Activated CD4-positive, alpha-beta memory T cell treated with anti-CD3 and anti-CD28 coated beads, Interleukin-2, amount 10 ng/mL, durations not matched to agents 7 days and 5 days (primary cell): ENCODE results near the gene HINT2. TPM values are rescaled to one million over a fixed set of nuclear protein-coding genes. Genes with fewer than 3 reads are reported as not detected.

ENCODE experiments used
- CTCF ChIA-PET: fragments of 350-600 bp; sonication (Branson Sonifier 250); formaldehyde crosslinking; loops from one replicate; lab custom pipeline; 2021; ENCODE audit warnings: antibody characterized with exemption, inconsistent platforms; lab: Charles Lee
- POLR2A ChIA-PET: fragments of 350-600 bp; sonication (Branson Sonifier 250); formaldehyde crosslinking; loops from one replicate; lab custom pipeline; 2021; ENCODE audit warnings: antibody characterized with exemption; lab: Charles Lee
- DNase-seq: peaks from one replicate; pipeline ENCODE4 v3.0.0-alpha.2; 2020
- H3K27ac Mint-ChIP-seq: one replicate; pipeline ENCODE4 v1.8.0; 2021; ENCODE audit warnings: mild to moderate bottlenecking, mixed read lengths
- H3K27me3 Mint-ChIP-seq: one replicate; pipeline ENCODE4 v1.8.0; 2021; ENCODE audit warnings: mixed read lengths
- H3K36me3 Mint-ChIP-seq: one replicate; pipeline ENCODE4 v1.8.0; 2021; ENCODE audit warnings: low read depth, mixed read lengths
- H3K4me1 Mint-ChIP-seq: one replicate; pipeline ENCODE4 v1.8.0; 2021; ENCODE audit warnings: mixed read lengths
- H3K4me3 Mint-ChIP-seq: one replicate; pipeline ENCODE4 v1.8.0; 2021; ENCODE audit warnings: mild to moderate bottlenecking, mixed read lengths
- H3K9me3 Mint-ChIP-seq: one replicate; pipeline ENCODE4 v1.8.0; 2021; ENCODE audit warnings: mixed read lengths
- total RNA-seq, 2 experiments: library from RNA; stranded (reverse); gene quantifications; one replicate each; pipeline ENCODE4 v1.2.3, GENCODE V29; 2021

Gene HINT2
- total RNA-seq, 2 experiments from 2014 or later = 77.8 to 79.2 TPM

GRCh38 chr9:35798658-35799374 lies 16.0 kb downstream of the HINT2 start:
- Mint-ChIP-seq H3K27me3 (no peaks in the 10 kb centered on the region), H3K9me3 (no peaks in the 10 kb centered on the region), H3K4me1 (peaks cover 32% of the 10 kb centered on the region), H3K36me3 (peaks cover 15% of the 10 kb centered on the region), H3K27ac (peak overlapping the region; percentile 14), H3K4me3 (no peak overlapping the region)
- POLR2A ChIA-PET = interaction anchor here (1.0 to 1.2 kb wide), 2 partner anchors 13 to 16 kb away, joined by 4 read pairs; partner anchors contain the start of genes HINT2 and SPAG8
- CTCF ChIA-PET = interaction anchor here (1.3 to 1.4 kb wide), 2 partner anchors 13 to 27 kb away, joined by 4 to 5 read pairs; partner anchors contain the start of gene SPAG8
- DNase-seq = peak; percentile 36

DNA sequence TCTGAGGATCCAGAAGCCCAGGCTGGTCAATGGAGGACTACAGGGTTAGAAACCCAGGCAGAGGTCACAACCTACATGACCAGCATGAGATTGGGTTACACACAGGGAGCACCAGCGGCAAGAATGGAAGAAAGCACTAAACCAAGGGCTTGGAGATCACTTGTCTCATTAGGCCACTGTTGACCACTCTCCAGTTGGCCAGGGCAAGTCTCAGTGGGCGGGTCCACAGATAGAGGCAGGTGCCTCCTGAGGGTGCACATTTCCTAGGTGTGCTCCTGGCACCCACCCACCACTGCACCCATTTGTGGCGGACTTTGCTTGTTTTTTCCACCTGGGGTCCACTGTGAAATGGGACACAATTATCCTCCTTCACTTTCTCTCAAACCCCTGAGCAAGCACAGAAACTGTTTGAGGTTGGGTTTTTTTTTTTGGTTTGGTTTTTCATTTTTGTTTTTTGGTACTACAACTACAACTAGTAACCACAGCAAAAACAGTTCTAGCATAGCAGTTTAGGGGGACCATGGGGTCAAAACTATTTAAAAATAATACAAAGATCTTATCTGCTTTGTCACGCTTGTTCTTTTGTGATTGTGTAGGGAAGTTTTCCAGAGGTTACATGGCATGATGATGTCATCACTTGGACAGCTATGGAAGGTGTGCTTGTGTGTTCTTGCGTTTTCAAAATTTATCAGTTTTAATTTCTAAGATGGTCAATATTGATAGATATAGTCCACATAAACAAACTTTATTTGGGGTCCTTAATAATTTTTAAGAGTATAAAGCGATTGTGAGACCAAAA lies 17.3 kb downstream of the HINT2 start:
- no peak overlapping the region for H3K4me3 Mint-ChIP-seq
- peaks cover 34% of the 10 kb centered on the region for H3K4me1 Mint-ChIP-seq
- peaks cover 10% of the 10 kb centered on the region for H3K36me3 Mint-ChIP-seq
- H3K9me3 Mint-ChIP-seq = no peaks in the 10 kb centered on the region
- CTCF ChIA-PET = interaction anchor here (1.2 to 1.4 kb wide), 4 partner anchors 17 to 41 kb away, joined by 4 to 5 read pairs (median 4); partner anchors contain the start of gene HINT2
- DNase-seq = no peak
- POLR2A ChIA-PET = no interaction called here
- no peaks in the 10 kb centered on the region for H3K27me3 Mint-ChIP-seq
- H3K27ac Mint-ChIP-seq = no peak overlapping the region

- no peak overlapping the region for H3K27ac Mint-ChIP-seq
- peaks cover 34% of the 10 kb centered on the region for H3K4me1 Mint-ChIP-seq
- POLR2A ChIA-PET = no interaction called here
- DNase-seq = no peak
- H3K4me3 Mint-ChIP-seq = no peak overlapping the region
- H3K36me3 Mint-ChIP-seq = peaks cover 4% of the 10 kb centered on the region
- CTCF ChIA-PET = no interaction called here
- H3K27me3 Mint-ChIP-seq = no peaks in the 10 kb centered on the region
- no peaks in the 10 kb centered on the region for H3K9me3 Mint-ChIP-seq
These were observed 19.1 kb downstream of the HINT2 start for GRCh38 chr9:35795695-35796094.

GRCh38 chr9:35793461-35793860 lies 21.4 kb downstream of the HINT2 start:
- no peak for DNase-seq
- no peaks in the 10 kb centered on the region for H3K36me3 Mint-ChIP-seq
- peaks cover 26% of the 10 kb centered on the region for H3K4me1 Mint-ChIP-seq
- H3K27me3 Mint-ChIP-seq = no peaks in the 10 kb centered on the region
- peak overlapping the region; percentile 19 for H3K27ac Mint-ChIP-seq
- ChIA-PET POLR2A (no interaction called here), CTCF (interaction anchor here (1.0 to 1.6 kb wide), 2 partner anchors 32 to 89 kb away, joined by 4 read pairs; no protein-coding TSS in a partner anchor)
- no peak overlapping the region for H3K4me3 Mint-ChIP-seq
- no peaks in the 10 kb centered on the region for H3K9me3 Mint-ChIP-seq

GRCh38 chr9:35792826-35793225 lies 22.0 kb downstream of the HINT2 start:
- ChIA-PET CTCF (interaction anchor here (0.7 to 1.6 kb wide), 3 partner anchors 31 to 89 kb away, joined by 3 to 4 read pairs (median 4); no protein-coding TSS in a partner anchor), POLR2A (no interaction called here)
- Mint-ChIP-seq H3K27me3 (no peaks in the 10 kb centered on the region), H3K27ac (no peak overlapping the region), H3K9me3 (no peaks in the 10 kb centered on the region), H3K36me3 (no peaks in the 10 kb centered on the region), H3K4me3 (no peak overlapping the region), H3K4me1 (peaks cover 23% of the 10 kb centered on the region)
- no peak for DNase-seq

- no peaks in the 10 kb centered on the region for H3K9me3 Mint-ChIP-seq
- no peak overlapping the region for H3K27ac Mint-ChIP-seq
- H3K36me3 Mint-ChIP-seq = no peaks in the 10 kb centered on the region
- no peak for DNase-seq
- H3K4me3 Mint-ChIP-seq = no peak overlapping the region
- no peaks in the 10 kb centered on the region for H3K27me3 Mint-ChIP-seq
- H3K4me1 Mint-ChIP-seq = peaks cover 20% of the 10 kb centered on the region
- ChIA-PET POLR2A (no interaction called here), CTCF (interaction anchor here (0.7 to 1.6 kb wide), 3 partner anchors 31 to 90 kb away, joined by 3 to 4 read pairs (median 4); no protein-coding TSS in a partner anchor)
These were observed 22.6 kb downstream of the HINT2 start for GRCh38 chr9:35792024-35792813.

DNA sequence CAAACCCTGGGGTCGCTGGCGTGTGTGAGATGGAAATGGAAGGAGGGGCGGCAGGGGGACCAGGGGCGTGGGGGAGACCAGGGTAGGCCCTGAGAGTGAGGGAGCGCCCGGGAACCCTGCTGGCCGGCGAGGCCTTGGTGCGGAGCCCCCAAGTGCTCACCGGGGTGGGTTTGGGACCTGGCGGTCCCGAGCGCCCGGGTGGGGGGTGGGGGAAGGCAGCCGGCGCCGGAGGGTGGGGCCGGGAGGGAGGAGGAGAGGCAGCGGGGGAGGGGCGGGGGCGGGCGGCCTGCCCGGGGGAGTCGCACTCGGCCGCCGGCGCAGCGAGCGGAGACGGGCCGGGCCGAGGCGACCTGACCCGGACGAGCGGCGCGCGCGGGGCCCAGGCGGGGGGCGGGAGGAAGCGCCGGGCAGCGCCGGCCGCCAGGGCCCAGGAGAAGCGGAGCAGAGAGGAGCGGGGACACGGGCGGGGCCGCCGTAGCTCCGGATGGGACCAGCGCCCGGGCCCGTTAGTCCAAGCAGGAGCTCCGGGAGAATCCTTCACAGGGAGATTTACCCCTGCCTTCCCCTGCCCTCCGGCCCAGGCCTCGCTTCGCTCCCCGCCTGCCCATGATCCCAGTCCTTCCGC lies 23.4 kb downstream of the HINT2 start, which contains the start of gene NPR2:
NPR2 (plus strand) TSS at position 295 of the 625 bp plus-strand sequence. CDS start 818 bp downstream, outside the sequence.
- H3K4me3 Mint-ChIP-seq = no peak within 1 kb of the TSS
- no peak within 1 kb of the TSS for H3K27ac Mint-ChIP-seq
- peaks cover 16% of the 10 kb centered on the region for H3K4me1 Mint-ChIP-seq
- DNase-seq = no peak
- no peaks in the 10 kb centered on the region for H3K27me3 Mint-ChIP-seq
- CTCF ChIA-PET = no interaction called here
- no peaks in the 10 kb centered on the region for H3K9me3 Mint-ChIP-seq
- peaks cover 3% of the 10 kb centered on the region for H3K36me3 Mint-ChIP-seq
- POLR2A ChIA-PET = no interaction called here

DNA sequence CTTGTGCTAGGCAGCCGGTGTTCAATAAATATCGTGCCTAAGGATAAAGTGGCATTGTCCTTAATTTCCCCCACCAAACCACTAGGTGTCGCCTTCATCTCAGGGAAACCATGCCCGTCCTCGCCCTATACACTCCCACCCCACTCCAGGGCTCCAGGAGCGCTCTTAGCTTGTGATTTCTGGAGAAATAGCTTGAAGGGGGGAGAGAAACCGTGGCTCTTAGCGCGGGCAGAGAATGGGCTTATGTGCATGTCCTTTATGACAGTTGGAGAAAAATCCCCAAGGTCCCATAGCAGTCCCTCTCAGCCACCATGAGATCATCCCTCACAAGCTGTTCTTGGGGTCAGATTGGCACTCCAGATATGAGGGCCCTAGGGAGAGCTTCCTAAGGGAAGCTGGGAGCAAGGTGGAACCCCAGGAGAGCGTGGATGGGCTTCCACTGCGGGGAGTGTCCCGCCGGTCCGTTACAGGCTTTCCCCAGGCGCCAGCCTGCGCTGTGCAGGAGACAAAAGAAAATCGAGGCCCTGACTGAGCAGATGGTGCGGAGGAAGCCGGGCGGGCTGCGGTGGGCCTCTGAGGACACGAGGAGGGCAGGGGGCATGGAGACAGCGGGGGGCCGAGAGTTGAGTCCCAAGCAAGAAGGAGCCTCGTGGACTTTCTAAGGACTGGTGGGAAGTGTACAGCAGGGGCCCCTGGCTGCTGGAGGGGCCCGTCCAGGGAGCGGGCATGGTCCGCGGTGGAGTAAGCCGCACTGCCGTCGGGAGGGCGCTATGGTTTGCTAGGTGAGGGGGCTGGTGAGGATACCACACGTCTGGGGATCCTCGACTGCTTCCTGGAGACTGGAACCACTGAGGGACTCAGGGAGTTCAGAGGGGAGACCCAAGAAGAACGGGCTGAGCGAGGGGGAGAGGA lies 24.2 kb downstream of the HINT2 start:
- Mint-ChIP-seq H3K9me3 (no peaks in the 10 kb centered on the region), H3K4me3 (no peak overlapping the region), H3K27me3 (no peaks in the 10 kb centered on the region), H3K4me1 (peaks cover 14% of the 10 kb centered on the region), H3K27ac (no peak overlapping the region), H3K36me3 (peaks cover 9% of the 10 kb centered on the region)
- peak; percentile 59 for DNase-seq
- ChIA-PET CTCF (interaction anchor here (0.6 to 3.7 kb wide), 26 partner anchors 10 to 187 kb away, joined by 3 to 54 read pairs (median 5); partner anchors contain the start of genes ARHGEF39, CREB3, FAM221B and HINT2), POLR2A (interaction anchor here (0.8 to 1.3 kb wide), 6 partner anchors 16 to 399 kb away, joined by 3 to 4 read pairs (median 3); no protein-coding TSS in a partner anchor)

- H3K4me1 Mint-ChIP-seq = peaks cover 9% of the 10 kb centered on the region
- H3K9me3 Mint-ChIP-seq = no peaks in the 10 kb centered on the region
- ChIA-PET CTCF (interaction anchor here (0.6 to 3.7 kb wide), 25 partner anchors 10 to 186 kb away, joined by 3 to 54 read pairs (median 4); partner anchors contain the start of genes ARHGEF39, CREB3, FAM221B and HINT2), POLR2A (interaction anchor here (0.8 to 1.3 kb wide), 6 partner anchors 17 to 399 kb away, joined by 3 to 4 read pairs (median 3); no protein-coding TSS in a partner anchor)
- H3K27me3 Mint-ChIP-seq = no peaks in the 10 kb centered on the region
- DNase-seq = no peak
- H3K36me3 Mint-ChIP-seq = peaks cover 11% of the 10 kb centered on the region
- no peak overlapping the region for H3K27ac Mint-ChIP-seq
- no peak overlapping the region for H3K4me3 Mint-ChIP-seq
These were observed 24.8 kb downstream of the HINT2 start for GRCh38 chr9:35790025-35790384.

- H3K4me1 Mint-ChIP-seq = peaks cover 6% of the 10 kb centered on the region
- no peak for DNase-seq
- H3K27ac Mint-ChIP-seq = no peak overlapping the region
- H3K9me3 Mint-ChIP-seq = no peaks in the 10 kb centered on the region
- ChIA-PET CTCF (interaction anchor here (0.6 to 3.7 kb wide), 22 partner anchors 9 to 186 kb away, joined by 3 to 54 read pairs (median 6); partner anchors contain the start of genes CREB3, FAM221B, HINT2 and SPAG8), POLR2A (interaction anchor here (0.7 to 1.3 kb wide), 5 partner anchors 17 to 400 kb away, joined by 3 to 4 read pairs (median 3); partner anchors contain the start of gene HINT2)
- peaks cover 11% of the 10 kb centered on the region for H3K36me3 Mint-ChIP-seq
- H3K4me3 Mint-ChIP-seq = no peak overlapping the region
- H3K27me3 Mint-ChIP-seq = no peaks in the 10 kb centered on the region
These were observed 25.3 kb downstream of the HINT2 start for GRCh38 chr9:35789541-35789940.

DNA sequence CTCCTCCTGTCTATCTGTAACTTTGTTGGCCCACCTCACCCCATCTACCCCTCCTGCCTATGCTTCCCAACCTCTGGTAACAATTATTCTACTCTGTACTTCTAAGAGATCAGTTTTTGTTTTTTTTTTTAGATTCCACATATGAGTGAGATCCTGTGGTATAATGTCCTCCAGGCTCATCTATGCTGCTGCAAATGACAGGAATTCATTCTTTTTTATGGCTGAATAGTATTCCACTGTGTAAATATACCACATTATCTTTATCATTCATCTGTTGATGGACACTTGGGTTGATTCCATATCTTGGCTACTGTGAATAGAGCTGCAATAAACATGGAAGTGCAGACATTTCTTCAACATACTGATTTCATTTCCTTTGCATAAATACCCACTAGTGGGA lies 31.4 kb downstream of the HINT2 start:
- H3K4me3 Mint-ChIP-seq = no peak overlapping the region
- ChIA-PET CTCF (interaction anchor here (1.9 kb wide), 1 partner anchor 48 kb away, joined by 5 read pairs; no protein-coding TSS in a partner anchor), POLR2A (no interaction called here)
- no peaks in the 10 kb centered on the region for H3K4me1 Mint-ChIP-seq
- peaks cover 27% of the 10 kb centered on the region for H3K36me3 Mint-ChIP-seq
- H3K27me3 Mint-ChIP-seq = no peaks in the 10 kb centered on the region
- no peaks in the 10 kb centered on the region for H3K9me3 Mint-ChIP-seq
- no peak for DNase-seq
- no peak overlapping the region for H3K27ac Mint-ChIP-seq
